ENCODE results near the gene SLIT1.

SLIT1 gene

GRCh38 chr10:97180986-97181385, 4.8 kb downstream of the SLIT1 start:
- Histone ChIP-seq H3K27ac (ENCODE audit: low read length) (no peak overlapping the region), H3K4me1 (ENCODE audit: insufficient read depth, low read length) (peaks cover 4% of the 10 kb centered on the region; the same call in 1 of the 2 replicates), H3K36me3 (ENCODE audit: insufficient read depth, low read depth, low read length) (no peaks in the 10 kb centered on the region), H3K9me3 (ENCODE audit: insufficient read depth, low read depth, low read length) (no peaks in the 10 kb centered on the region), H3K4me3 (ENCODE audit: low read length) (no peak overlapping the region), H3K27me3 (ENCODE audit: insufficient read depth, low read length) (peaks cover 86% of the 10 kb centered on the region), H3K9ac (ENCODE audit: low read depth, low read length) (no peak overlapping the region)

GRCh38 chr10:97180363-97180755, 5.4 kb downstream of the SLIT1 start:
- Histone ChIP-seq H3K4me3 (ENCODE audit: low read length) (peak overlapping the region; percentile 32; the same call in 1 of the 2 replicates), H3K27ac (ENCODE audit: low read length) (no peak overlapping the region), H3K27me3 (ENCODE audit: insufficient read depth, low read length) (peaks cover 80% of the 10 kb centered on the region), H3K9ac (ENCODE audit: low read depth, low read length) (no peak overlapping the region), H3K9me3 (ENCODE audit: insufficient read depth, low read depth, low read length) (no peaks in the 10 kb centered on the region), H3K36me3 (ENCODE audit: insufficient read depth, low read depth, low read length) (no peaks in the 10 kb centered on the region), H3K4me1 (ENCODE audit: insufficient read depth, low read length) (peaks cover 4% of the 10 kb centered on the region; the same call in 1 of the 2 replicates)

- no peak overlapping the region for H3K27ac ChIP-seq (ENCODE audit: low read length)
- no peak overlapping the region for H3K9ac ChIP-seq (ENCODE audit: low read depth, low read length)
- no peaks in the 10 kb centered on the region for H3K9me3 ChIP-seq (ENCODE audit: insufficient read depth, low read depth, low read length)
- H3K27me3 ChIP-seq (ENCODE audit: insufficient read depth, low read length): peaks cover 74% of the 10 kb centered on the region
- peak overlapping the region; percentile 62 for H3K4me3 ChIP-seq (ENCODE audit: low read length)
- H3K4me1 ChIP-seq (ENCODE audit: insufficient read depth, low read length): peaks cover 1% of the 10 kb centered on the region; the same call in 1 of the 2 replicates
- H3K36me3 ChIP-seq (ENCODE audit: insufficient read depth, low read depth, low read length): no peaks in the 10 kb centered on the region
Measured at GRCh38 chr10:97179731-97180362, 5.9 kb downstream of the SLIT1 start.

GRCh38 chr10:97179311-97179710, 6.4 kb downstream of the SLIT1 start:
- H3K27ac ChIP-seq (ENCODE audit: low read length): no peak overlapping the region
- no peak overlapping the region for H3K9ac ChIP-seq (ENCODE audit: low read depth, low read length)
- peaks cover 69% of the 10 kb centered on the region for H3K27me3 ChIP-seq (ENCODE audit: insufficient read depth, low read length)
- no peaks in the 10 kb centered on the region for H3K9me3 ChIP-seq (ENCODE audit: insufficient read depth, low read depth, low read length)
- H3K4me3 ChIP-seq (ENCODE audit: low read length): peak overlapping the region; percentile 62
- no peaks in the 10 kb centered on the region for H3K4me1 ChIP-seq (ENCODE audit: insufficient read depth, low read length)
- no peaks in the 10 kb centered on the region for H3K36me3 ChIP-seq (ENCODE audit: insufficient read depth, low read depth, low read length)

- Histone ChIP-seq H3K27ac (ENCODE audit: low read length) (no peak overlapping the region), H3K9ac (ENCODE audit: low read depth, low read length) (no peak overlapping the region), H3K9me3 (ENCODE audit: insufficient read depth, low read depth, low read length) (no peaks in the 10 kb centered on the region), H3K4me3 (ENCODE audit: low read length) (no peak overlapping the region), H3K36me3 (ENCODE audit: insufficient read depth, low read depth, low read length) (no peaks in the 10 kb centered on the region), H3K4me1 (ENCODE audit: insufficient read depth, low read length) (no peaks in the 10 kb centered on the region), H3K27me3 (ENCODE audit: insufficient read depth, low read length) (peaks cover 57% of the 10 kb centered on the region)
Measured at GRCh38 chr10:97178074-97178473, 7.7 kb downstream of the SLIT1 start.

- no peaks in the 10 kb centered on the region for H3K9me3 ChIP-seq (ENCODE audit: insufficient read depth, low read depth, low read length)
- H3K9ac ChIP-seq (ENCODE audit: low read depth, low read length): no peak overlapping the region
- peaks cover 38% of the 10 kb centered on the region for H3K27me3 ChIP-seq (ENCODE audit: insufficient read depth, low read length)
- H3K4me3 ChIP-seq (ENCODE audit: low read length): no peak overlapping the region
- H3K27ac ChIP-seq (ENCODE audit: low read length): no peak overlapping the region
- H3K36me3 ChIP-seq (ENCODE audit: insufficient read depth, low read depth, low read length): no peaks in the 10 kb centered on the region
- H3K4me1 ChIP-seq (ENCODE audit: insufficient read depth, low read length): no peaks in the 10 kb centered on the region
Measured at GRCh38 chr10:97176226-97176625, 9.5 kb downstream of the SLIT1 start.

- no peak overlapping the region for H3K4me3 ChIP-seq (ENCODE audit: low read length)
- H3K4me1 ChIP-seq (ENCODE audit: insufficient read depth, low read length): no peaks in the 10 kb centered on the region
- peaks cover 34% of the 10 kb centered on the region for H3K27me3 ChIP-seq (ENCODE audit: insufficient read depth, low read length)
- no peak overlapping the region for H3K9ac ChIP-seq (ENCODE audit: low read depth, low read length)
- no peaks in the 10 kb centered on the region for H3K9me3 ChIP-seq (ENCODE audit: insufficient read depth, low read depth, low read length)
- no peaks in the 10 kb centered on the region for H3K36me3 ChIP-seq (ENCODE audit: insufficient read depth, low read depth, low read length)
- no peak overlapping the region for H3K27ac ChIP-seq (ENCODE audit: low read length)
Measured at GRCh38 chr10:97175586-97175985, 10.2 kb downstream of the SLIT1 start.

- Histone ChIP-seq H3K4me1 (ENCODE audit: insufficient read depth, low read length) (no peaks in the 10 kb centered on the region), H3K36me3 (ENCODE audit: insufficient read depth, low read depth, low read length) (no peaks in the 10 kb centered on the region), H3K27me3 (ENCODE audit: insufficient read depth, low read length) (peaks cover 27% of the 10 kb centered on the region), H3K9me3 (ENCODE audit: insufficient read depth, low read depth, low read length) (no peaks in the 10 kb centered on the region), H3K9ac (ENCODE audit: low read depth, low read length) (no peak overlapping the region), H3K4me3 (ENCODE audit: low read length) (no peak overlapping the region), H3K27ac (ENCODE audit: low read length) (no peak overlapping the region)
Measured at GRCh38 chr10:97174941-97175340, 10.8 kb downstream of the SLIT1 start.

- H3K36me3 ChIP-seq (ENCODE audit: insufficient read depth, low read depth, low read length): no peaks in the 10 kb centered on the region
- no peaks in the 10 kb centered on the region for H3K4me1 ChIP-seq (ENCODE audit: insufficient read depth, low read length)
- H3K27me3 ChIP-seq (ENCODE audit: insufficient read depth, low read length): peaks cover 23% of the 10 kb centered on the region
- H3K9ac ChIP-seq (ENCODE audit: low read depth, low read length): no peak overlapping the region
- no peak overlapping the region for H3K27ac ChIP-seq (ENCODE audit: low read length)
- no peaks in the 10 kb centered on the region for H3K9me3 ChIP-seq (ENCODE audit: insufficient read depth, low read depth, low read length)
- H3K4me3 ChIP-seq (ENCODE audit: low read length): no peak overlapping the region
Measured at GRCh38 chr10:97174276-97174775, 11.4 kb downstream of the SLIT1 start.

GRCh38 chr10:97173036-97173435, 12.7 kb downstream of the SLIT1 start:
- no peaks in the 10 kb centered on the region for H3K4me1 ChIP-seq (ENCODE audit: insufficient read depth, low read length)
- H3K27ac ChIP-seq (ENCODE audit: low read length): no peak overlapping the region
- H3K9ac ChIP-seq (ENCODE audit: low read depth, low read length): no peak overlapping the region
- no peaks in the 10 kb centered on the region for H3K36me3 ChIP-seq (ENCODE audit: insufficient read depth, low read depth, low read length)
- H3K27me3 ChIP-seq (ENCODE audit: insufficient read depth, low read length): peaks cover 12% of the 10 kb centered on the region
- no peak overlapping the region for H3K4me3 ChIP-seq (ENCODE audit: low read length)
- no peaks in the 10 kb centered on the region for H3K9me3 ChIP-seq (ENCODE audit: insufficient read depth, low read depth, low read length)

- Histone ChIP-seq H3K9ac (ENCODE audit: low read depth, low read length) (no peak overlapping the region), H3K27ac (ENCODE audit: low read length) (no peak overlapping the region), H3K9me3 (ENCODE audit: insufficient read depth, low read depth, low read length) (no peaks in the 10 kb centered on the region), H3K27me3 (ENCODE audit: insufficient read depth, low read length) (no peaks in the 10 kb centered on the region), H3K4me3 (ENCODE audit: low read length) (no peak overlapping the region), H3K36me3 (ENCODE audit: insufficient read depth, low read depth, low read length) (no peaks in the 10 kb centered on the region), H3K4me1 (ENCODE audit: insufficient read depth, low read length) (no peaks in the 10 kb centered on the region)
Measured at GRCh38 chr10:97171001-97171400, 14.8 kb downstream of the SLIT1 start.

GRCh38 chr10:97169911-97170693, 15.7 kb downstream of the SLIT1 start:
- Histone ChIP-seq H3K36me3 (ENCODE audit: insufficient read depth, low read depth, low read length) (no peaks in the 10 kb centered on the region), H3K9ac (ENCODE audit: low read depth, low read length) (no peak overlapping the region), H3K4me1 (ENCODE audit: insufficient read depth, low read length) (no peaks in the 10 kb centered on the region), H3K27ac (ENCODE audit: low read length) (no peak overlapping the region), H3K4me3 (ENCODE audit: low read length) (no peak overlapping the region), H3K27me3 (ENCODE audit: insufficient read depth, low read length) (no peaks in the 10 kb centered on the region), H3K9me3 (ENCODE audit: insufficient read depth, low read depth, low read length) (no peaks in the 10 kb centered on the region)
